Transverse colon (tissue), 4 donors: ENCODE results near the gene RLN3. TPM values are rescaled to one million over a fixed set of nuclear protein-coding genes. Genes with fewer than 3 reads are reported as not detected.
A peak's percentile ranks its signal among the peaks of the same experiment; 100 is the strongest.

Experiments
- DNase-seq: peaks from one replicate; pipeline ENCODE4 v3.0.0-alpha.2; 2019
- H3K27ac ChIP-seq, 4 donors: fragments of 200-600 bp; sonication (generic); 2 replicates each; pipeline ENCODE4 v1.5.1; 2016 to 2018; ENCODE audit warnings: inconsistent platforms in 4 of 4
- H3K27me3 ChIP-seq: fragments of 200-600 bp; sonication (generic); 2 replicates; pipeline ENCODE4 v1.5.1; 2017; ENCODE audit warnings: inconsistent platforms
- H3K36me3 ChIP-seq, 4 donors: fragments of 200-600 bp; sonication (generic); 2 replicates each; pipeline ENCODE4 v1.5.1; 2017 to 2019; ENCODE audit warnings: inconsistent platforms in 4 of 4
- H3K4me1 ChIP-seq, 4 donors: fragments of 200-600 bp; sonication (generic); 2 replicates each; pipeline ENCODE4 v1.5.1; 2017 to 2020; ENCODE audit warnings: inconsistent platforms in 4 of 4
- H3K4me3 ChIP-seq, 4 donors: fragments of 200-600 bp; sonication (generic); 1 replicate in 1 of 4; 2 replicates in 3 of 4; pipeline versions ENCODE4 v1.5.1 to v1.6.1; 2017 to 2019; ENCODE audit warnings: inconsistent platforms in 4 of 4
- H3K9me3 ChIP-seq, 2 donors: fragments of 200-600 bp; sonication (generic); 2 replicates each; pipeline ENCODE4 v1.5.1; 2017 to 2019; ENCODE audit warnings: inconsistent platforms in 2 of 2
- CTCF ChIP-seq, 5 experiments: fragments of 200-600 bp in 3 of 5; fragments of 450-650 bp in 2 of 5; sonication (generic) in 3 of 5; IDR thresholded peaks; 1 replicate in 2 of 5; 2 replicates in 3 of 5; pipeline ENCODE4 v1.5.1; 2016 to 2017; ENCODE audit warnings: antibody characterized with exemption in 5 of 5, inconsistent platforms in 3 of 5, mild to moderate bottlenecking in 2 of 5, moderate library complexity in 1 of 5
- EP300 ChIP-seq: sonication (generic); formaldehyde crosslinking; IDR thresholded peaks from one replicate; pipeline ENCODE4 v1.6.1; 2017; ENCODE audit warnings: antibody characterized with exemption, low read depth
- POLR2A ChIP-seq: fragments of 450-650 bp; IDR thresholded peaks from one replicate; pipeline ENCODE4 v1.6.1; 2016; ENCODE audit warnings: antibody characterized with exemption, mild to moderate bottlenecking, moderate library complexity
- POLR2AphosphoS5 ChIP-seq, 3 donors: sonication (generic); formaldehyde crosslinking; IDR thresholded peaks; one replicate each; pipeline ENCODE4 v1.6.1; 2016; ENCODE audit warnings: antibody characterized with exemption in 3 of 3
- WGBS, 2 donors: methylation state at CpG; one replicate each; pipeline ENCODE4 v1.1.5; 2018; ENCODE audit warnings: low coverage in 1 of 2; 5-methylcytosine and 5-hydroxymethylcytosine counted together
- in situ Hi-C, 4 donors: fragments of 200-750 bp; cut with MboI; loops; one replicate each; pipeline versions ENCODE4 v1.15.0 to v1.15.1; 2017; ENCODE audit warnings: low sequenced_read_pairs in 3 of 4, low pct_ligation_motif_present in 1 of 4, low pct_unique_long_range_greater_than_20kb in 1 of 4
- intact Hi-C: fragments of 100-400 bp; cut with DNase I; formaldehyde crosslinking; loops from one replicate; pipeline ENCODE4 v1.15.1; 2023; ENCODE audit warnings: low total_unique reads
- total RNA-seq, 4 donors: library from RNA; depleted of rRNA; stranded (reverse); fragments of >200 nt; gene quantifications; one replicate each; pipeline ENCODE4 v1.1.0, GENCODE V29; 2016

Gene RLN3
- total RNA-seq, 4 donors from 2014 or later: not detected

GRCh38 chr19:13999085-13999484 lies 28.9 kb upstream of the RLN3 start:
- DNase-seq: no peak

GRCh38 chr19:14000691-14001375 lies 27.1 kb upstream of the RLN3 start:
- Histone ChIP-seq H3K4me3 (no peak overlapping the region), H3K9me3 (peaks cover 0 to 4% of the 10 kb centered on the region in 2 donors), H3K27me3 (no peaks in the 10 kb centered on the region), H3K36me3 (no peaks in the 10 kb centered on the region), H3K4me1 (peaks cover 4 to 35% (median 28%) of the 10 kb centered on the region in 4 donors), H3K27ac (no peak overlapping the region)
- in situ Hi-C loops (no loop called here), intact Hi-C loops (no loop called here)
- DNase-seq: no peak
- TF ChIP-seq CTCF (IDR thresholded peaks at IDR 0.05) (no peak), POLR2A (no peak), EP300 (no peak), POLR2AphosphoS5 (IDR thresholded peaks at IDR 0.05) (no peak)
- 86 to 88% methylated on average over 10 to 13 of the region's 13 CpGs for WGBS, 2 donors

More at GRCh38 chr19:13999085-13999484, 28.9 kb upstream of the RLN3 start:
- peaks cover 7 to 28% (median 18%) of the 10 kb centered on the region in 4 donors for H3K4me1 ChIP-seq
- H3K4me3 ChIP-seq: no peak overlapping the region
- no peak for TF ChIP-seq CTCF (IDR thresholded peaks at IDR 0.05)
- no peak for TF ChIP-seq POLR2AphosphoS5 (IDR thresholded peaks at IDR 0.05)
- TF ChIP-seq EP300: no peak
- TF ChIP-seq POLR2A: no peak
- no peaks in the 10 kb centered on the region for H3K36me3 ChIP-seq
- no peak overlapping the region for H3K27ac ChIP-seq
- in situ Hi-C loops (no loop called here), intact Hi-C loops (no loop called here)
- WGBS, 2 donors: 96% methylated on average over 3 of the region's 3 CpGs
- H3K9me3 ChIP-seq: peaks cover 0 to 4% of the 10 kb centered on the region in 2 donors
- no peaks in the 10 kb centered on the region for H3K27me3 ChIP-seq

- Histone ChIP-seq H3K36me3 (no peaks in the 10 kb centered on the region), H3K27ac (peak overlapping the region; percentile 100), H3K4me3 (no peak overlapping the region), H3K9me3 (peaks cover 0 to 4% of the 10 kb centered on the region in 2 donors), H3K4me1 (peaks cover 4 to 34% (median 29%) of the 10 kb centered on the region in 4 donors), H3K27me3 (no peaks in the 10 kb centered on the region)
- TF ChIP-seq POLR2AphosphoS5 (IDR thresholded peaks at IDR 0.05) (no peak), POLR2A (no peak), CTCF (IDR thresholded peaks at IDR 0.05) (no peak), EP300 (no peak)
- DNase-seq: no peak
- intact Hi-C loops (no loop called here), in situ Hi-C loops (no loop called here)
- WGBS, 2 donors: 51 to 66% methylated on average over 8 to 12 of the region's 13 CpGs
Observed at GRCh38 chr19:14002571-14003250, 25.2 kb upstream of the RLN3 start.

- Histone ChIP-seq H3K4me3 (no peak overlapping the region), H3K27me3 (no peaks in the 10 kb centered on the region), H3K27ac (peak overlapping the region; percentile 100), H3K4me1 (peaks cover 4 to 34% (median 29%) of the 10 kb centered on the region in 4 donors), H3K9me3 (peaks cover 0 to 4% of the 10 kb centered on the region in 2 donors), H3K36me3 (no peaks in the 10 kb centered on the region)
- 55 to 67% methylated on average over 5 to 10 of the region's 10 CpGs for WGBS, 2 donors
- TF ChIP-seq CTCF (IDR thresholded peaks at IDR 0.05) (no peak), POLR2A (no peak), EP300 (no peak), POLR2AphosphoS5 (IDR thresholded peaks at IDR 0.05) (no peak)
- DNase-seq: no peak
- in situ Hi-C loops: no loop called here
- intact Hi-C loops: no loop called here
Observed at GRCh38 chr19:14003251-14004055, 24.5 kb upstream of the RLN3 start.
